NCI-H2081 treated with DMSO at 0.1 percent for 48 hours (cell line): ENCODE measurements around the gene CPM.
"Not testable (repeated sequence)": the region's sequence is repeated elsewhere in the genome, so short reads cannot be mapped to it uniquely, and the experiment has no call there.

Experiments
- DNase-seq: peaks from one replicate; lab custom pipeline; 2025; lab: John Stamatoyannopoulos, UW

CPM gene

GRCh38 chr12:68806488-68807237 lies 126.3 kb downstream of the CPM start:
- no peak for DNase-seq

DNA sequence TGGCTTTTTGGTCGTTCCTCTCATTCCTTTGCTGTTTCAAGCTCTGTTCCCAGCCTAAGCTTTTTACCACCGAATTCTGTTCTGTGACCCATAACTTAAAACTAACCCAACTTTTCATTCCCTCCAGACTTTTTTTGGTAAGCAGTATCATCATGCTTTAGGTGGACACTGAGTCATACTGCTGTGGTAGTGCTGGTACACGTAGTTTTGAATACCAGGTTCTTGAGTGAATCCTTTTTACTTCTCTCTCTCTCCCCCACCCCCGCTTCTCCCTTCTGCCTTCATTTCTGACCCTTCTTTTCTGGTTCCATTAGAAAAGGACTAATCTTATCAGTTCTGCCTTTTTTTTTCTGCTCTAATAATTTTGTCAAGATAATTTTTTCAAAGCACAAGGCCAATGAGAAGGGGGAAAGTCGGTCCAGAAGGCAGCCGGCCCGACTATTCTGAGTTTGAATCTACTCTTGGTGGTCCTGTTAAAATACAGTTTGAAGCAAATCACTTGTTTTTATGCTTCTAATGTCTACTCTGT lies 127.3 kb downstream of the CPM start:
- DNase-seq: no peak

GRCh38 chr12:68804657-68805591 lies 128.0 kb downstream of the CPM start:
- DNase-seq: no peak

DNA sequence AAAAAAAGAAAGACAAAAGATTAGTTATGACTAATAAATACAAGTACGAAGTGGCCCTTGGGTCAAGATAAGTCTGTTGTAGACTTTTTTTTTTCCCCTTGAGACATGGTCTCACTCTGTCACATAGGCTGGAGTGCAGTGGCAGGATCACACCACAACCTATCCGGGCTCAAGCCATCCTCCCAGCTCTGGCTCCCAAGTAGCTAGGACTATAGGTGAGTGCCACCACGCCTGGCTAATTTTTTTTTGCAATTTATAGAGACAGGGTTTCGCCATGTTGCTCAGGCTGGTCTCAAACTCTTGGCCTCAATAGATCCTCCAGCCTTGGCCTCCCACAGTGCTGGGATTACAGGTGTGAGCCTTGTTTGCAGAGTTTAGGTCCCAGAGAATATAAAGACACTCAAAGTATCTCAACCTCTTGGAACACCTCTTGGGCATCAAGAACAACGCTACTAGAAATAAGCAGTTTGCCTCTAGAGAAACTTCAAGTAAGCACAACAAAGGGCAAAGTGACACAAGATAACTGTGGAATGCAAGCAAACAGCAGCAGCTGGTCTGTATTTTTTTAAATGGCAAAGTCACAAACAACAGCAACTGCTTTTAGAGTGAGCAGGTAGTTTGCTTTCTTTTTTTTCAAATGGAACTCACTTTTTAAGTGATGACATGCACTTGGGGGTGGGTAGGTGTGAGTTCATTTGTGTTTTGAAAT lies 128.9 kb downstream of the CPM start:
- no peak for DNase-seq

GRCh38 chr12:68802911-68803651 lies 129.9 kb downstream of the CPM start:
- not testable (repeated sequence) for DNase-seq

DNA sequence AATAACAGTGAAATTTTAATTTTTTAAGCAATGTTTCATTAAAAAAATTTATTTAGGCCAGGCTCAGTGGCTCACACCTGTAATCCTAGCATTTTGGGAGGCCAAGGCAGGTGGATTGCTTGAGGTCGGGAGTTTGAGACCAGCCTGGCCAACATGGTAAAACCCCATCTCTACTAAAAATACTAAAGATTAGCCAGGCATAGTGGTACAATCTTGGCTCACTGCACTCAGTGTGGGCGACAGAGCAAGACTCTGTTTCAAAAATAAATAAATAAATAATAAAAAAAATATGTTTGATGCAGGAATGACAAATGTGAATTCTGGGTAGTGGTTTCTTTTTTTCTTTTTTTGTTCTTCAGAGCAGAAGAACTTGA lies 130.6 kb downstream of the CPM start:
- not testable (repeated sequence) for DNase-seq
